CD14-positive monocyte (primary cell): ENCODE measurements around the gene AKAP9. TPM values are rescaled to one million over a fixed set of nuclear protein-coding genes. Genes with fewer than 3 reads are reported as not detected.

Experiments used
- DNase-seq, 3 donors: peaks; one replicate each; pipeline ENCODE4 v3.0.0-alpha.2; 2011 to 2022
- H2AFZ ChIP-seq: 2 replicates; pipeline ENCODE4 v1.6.0; 2012; ENCODE audit warnings: mild to moderate bottlenecking, low read depth, low read length, inconsistent platforms; ENCODE audit not compliant: insufficient read depth, poor library complexity, severe bottlenecking
- H3K27ac ChIP-seq, 2 donors: 1 replicate in 1 of 2; 2 replicates in 1 of 2; pipeline ENCODE4 v1.5.1; 2012 to 2013; ENCODE audit warnings: low read length in 2 of 2, control low read depth in 1 of 2, inconsistent platforms in 1 of 2, low read depth in 1 of 2, mild to moderate bottlenecking in 1 of 2
- H3K27me3 ChIP-seq, 2 donors: one replicate each; pipeline versions ENCODE4 v1.6.0 to v1.6.1; 2011 to 2013; ENCODE audit warnings: low read length in 2 of 2; ENCODE audit not compliant: control insufficient read depth in 2 of 2, insufficient read depth in 2 of 2
- H3K36me3 ChIP-seq, 2 donors: replicated peaks in 1 of 2; 1 replicate in 1 of 2; 2 replicates in 1 of 2; pipeline versions ENCODE4 v1.5.1 to v1.6.1; 2012 to 2013; ENCODE audit warnings: low read length in 2 of 2, control low read depth in 1 of 2, inconsistent platforms in 1 of 2, mild to moderate bottlenecking in 1 of 2; ENCODE audit not compliant: insufficient read depth in 2 of 2, control insufficient read depth in 1 of 2
- H3K4me1 ChIP-seq, 2 donors: 1 replicate in 1 of 2; 2 replicates in 1 of 2; pipeline versions ENCODE4 v1.5.1 to v1.6.1; 2012 to 2013; ENCODE audit warnings: low read length in 2 of 2, control low read depth in 1 of 2, inconsistent platforms in 1 of 2, mild to moderate bottlenecking in 1 of 2, moderate library complexity in 1 of 2; ENCODE audit not compliant: insufficient read depth in 2 of 2, control insufficient read depth in 1 of 2
- H3K4me2 ChIP-seq: replicated peaks from 2 replicates; pipeline ENCODE3; 2012; ENCODE audit warnings: low read length, moderate library complexity, mild to moderate bottlenecking; ENCODE audit not compliant: poor library complexity, severe bottlenecking; ENCODE audit errors: extremely low read depth
- H3K4me3 ChIP-seq, 3 experiments: fragments of 200-600 bp in 1 of 3; sonication (generic) in 1 of 3; replicated peaks in 1 of 3; 1 replicate in 2 of 3; 2 replicates in 1 of 3; pipeline ENCODE4 v1.5.1; 2011 to 2013; ENCODE audit warnings: low read length in 3 of 3, mild to moderate bottlenecking in 3 of 3, control low read depth in 2 of 3, low read depth in 2 of 3, inconsistent platforms in 1 of 3, moderate library complexity in 1 of 3
- H3K79me2 ChIP-seq: 2 replicates; pipeline ENCODE4 v1.6.0; 2012; ENCODE audit warnings: mild to moderate bottlenecking, control low read depth, inconsistent platforms, low read length, moderate library complexity; ENCODE audit not compliant: insufficient read depth
- H3K9ac ChIP-seq: 2 replicates; pipeline ENCODE4 v1.6.0; 2017; ENCODE audit warnings: low read length, mild to moderate bottlenecking; ENCODE audit not compliant: insufficient read depth, poor library complexity, severe bottlenecking
- H3K9me3 ChIP-seq, 2 donors: replicated peaks in 1 of 2; 1 replicate in 1 of 2; 2 replicates in 1 of 2; pipeline versions ENCODE4 v1.5.1 to v1.6.1; 2012 to 2013; ENCODE audit warnings: low read length in 2 of 2, control low read depth in 1 of 2; ENCODE audit not compliant: control insufficient read depth in 1 of 2, insufficient read depth in 1 of 2
- H4K20me1 ChIP-seq: 2 replicates; pipeline ENCODE4 v1.6.0; 2012; ENCODE audit warnings: mild to moderate bottlenecking, low read length, control low read depth, moderate library complexity; ENCODE audit not compliant: insufficient read depth
- H3K27ac Mint-ChIP-seq, 7 donors: one replicate each; pipeline ENCODE4 v1.8.0; 2020; ENCODE audit warnings: mild to moderate bottlenecking in 7 of 7, mixed read lengths in 7 of 7, moderate library complexity in 6 of 7, inconsistent platforms in 2 of 7
- H3K27me3 Mint-ChIP-seq, 3 donors: one replicate each; pipeline ENCODE4 v1.8.0; 2021 to 2022; ENCODE audit warnings: low read depth in 3 of 3, mild to moderate bottlenecking in 3 of 3, mixed read lengths in 3 of 3, moderate library complexity in 3 of 3, inconsistent platforms in 1 of 3
- H3K36me3 Mint-ChIP-seq, 2 donors: one replicate each; pipeline ENCODE4 v1.8.0; 2020; ENCODE audit warnings: mixed read lengths in 2 of 2, inconsistent platforms in 1 of 2, mild to moderate bottlenecking in 1 of 2
- H3K4me1 Mint-ChIP-seq: one replicate; pipeline ENCODE4 v1.8.0; 2020; ENCODE audit warnings: mild to moderate bottlenecking, mixed read lengths
- H3K4me3 Mint-ChIP-seq, 2 donors: one replicate each; pipeline ENCODE4 v1.8.0; 2020; ENCODE audit warnings: mild to moderate bottlenecking in 2 of 2, mixed read lengths in 2 of 2, moderate library complexity in 1 of 2
- H3K9me3 Mint-ChIP-seq, 7 donors: one replicate each; pipeline ENCODE4 v1.8.0; 2020 to 2022; ENCODE audit warnings: mixed read lengths in 7 of 7, mild to moderate bottlenecking in 6 of 7, moderate library complexity in 6 of 7, inconsistent platforms in 2 of 7
- CTCF ChIP-seq: fragments of 200-600 bp; IDR thresholded peaks from one replicate; pipeline ENCODE4 v1.8.0; 2022; ENCODE audit warnings: antibody characterized with exemption, mild to moderate bottlenecking
- WGBS: methylation state at CpG from one replicate; pipeline ENCODE4 v1.1.5; 2013; ENCODE audit warnings: missing lambda C conversion rate; ENCODE audit not compliant: insufficient coverage; 5-methylcytosine and 5-hydroxymethylcytosine counted together
- intact Hi-C, 2 donors: fragments of 100-400 bp; cut with micrococcal nuclease; formaldehyde crosslinking; loops; one replicate each; pipeline versions ENCODE4 v1.15.0 to v1.15.1; 2023
- polyA plus RNA-seq, 3 donors: library from polyadenylated mRNA; depleted of rRNA in 1 of 3; unstranded in 2 of 3; stranded (reverse) in 1 of 3; fragments of 300-500 nt in 2 of 3; fragments of >200 nt in 1 of 3; fragmentation: Illumina TruSeq in 2 of 3; gene quantifications; 1 replicate in 2 of 3; 2 replicates in 1 of 3; pipeline ENCODE4 v1.2.3, GENCODE V29; 2012 to 2021

Gene AKAP9
- polyA plus RNA-seq, 3 donors, result 1.5 to 23.3 (median 7.3) TPM

GRCh38 chr7:92035576-92035975 is 94.9 kb downstream of the AKAP9 start:
- Histone ChIP-seq H3K4me2 (no peak overlapping the region), H3K9me3 (no peaks in the 10 kb centered on the region), H3K9ac (no peak overlapping the region), H4K20me1 (no peaks in the 10 kb centered on the region), H2AFZ (no peak overlapping the region), H3K27ac (no peak overlapping the region), H3K79me2 (no peaks in the 10 kb centered on the region), H3K4me1 (no peaks in the 10 kb centered on the region), H3K27me3 (no peaks in the 10 kb centered on the region), H3K4me3 (no peak overlapping the region), H3K36me3 (peaks cover 41 to 83% of the 10 kb centered on the region in 2 donors)
- WGBS, result no CpG with 5 or more reads among the region's 1 CpG
- Mint-ChIP-seq H3K9me3 (no peaks in the 10 kb centered on the region), H3K36me3 (peaks cover 47 to 53% of the 10 kb centered on the region in 2 donors), H3K4me1 (no peaks in the 10 kb centered on the region), H3K27ac (no peak overlapping the region), H3K4me3 (no peak overlapping the region), H3K27me3 (peaks cover 0 to 2% (median 0%) of the 10 kb centered on the region in 3 donors)
- DNase-seq, result no peak
- intact Hi-C loops, result no loop called here
- no peak for TF ChIP-seq CTCF

- H3K27ac Mint-ChIP-seq, result no peak overlapping the region
- H3K4me3 Mint-ChIP-seq, result no peak overlapping the region
- Histone ChIP-seq H3K9ac (no peak overlapping the region), H2AFZ (no peak overlapping the region), H3K79me2 (no peaks in the 10 kb centered on the region), H4K20me1 (no peaks in the 10 kb centered on the region), H3K27me3 (no peaks in the 10 kb centered on the region), H3K4me2 (no peak overlapping the region), H3K36me3 (peaks cover 44 to 83% of the 10 kb centered on the region in 2 donors), H3K27ac (no peak overlapping the region), H3K9me3 (no peaks in the 10 kb centered on the region), H3K4me3 (no peak overlapping the region), H3K4me1 (no peaks in the 10 kb centered on the region)
- no peaks in the 10 kb centered on the region for H3K4me1 Mint-ChIP-seq
- no peak for TF ChIP-seq CTCF
- peaks cover 56 to 57% of the 10 kb centered on the region in 2 donors for H3K36me3 Mint-ChIP-seq
- H3K9me3 Mint-ChIP-seq, result no peaks in the 10 kb centered on the region
- no CpG with 5 or more reads among the region's 1 CpG for WGBS
- DNase-seq, result no peak
- peaks cover 0 to 2% (median 0%) of the 10 kb centered on the region in 3 donors for H3K27me3 Mint-ChIP-seq
- intact Hi-C loops, result no loop called here
Observed at GRCh38 chr7:92039900-92040299, 99.2 kb downstream of the AKAP9 start.
